ENCODE measurements around the gene GREB1. TPM values are rescaled to one million over a fixed set of nuclear protein-coding genes. Genes with fewer than 3 reads are reported as not detected.

The GREB1 gene
- total RNA-seq, 1 experiment from 2014 or later: 0.37 TPM

GRCh38 chr2:11680901-11681721 is 147.3 kb downstream of the GREB1 start:
- H3K9me2 ChIP-seq (ENCODE audit: insufficient read depth): no peaks in the 10 kb centered on the region
- H3K36me3 ChIP-seq (ENCODE audit: low read depth): no peaks in the 10 kb centered on the region
- H3K4me3 ChIP-seq: no peak overlapping the region
- DNase-seq: no peak
- 0 out of 2 replicates have a peak, but pooled peaks cover 4% of the 10 kb centered on the region for H3K27me3 ChIP-seq (ENCODE audit: insufficient read depth, low read depth)
- peaks cover 7% of the 10 kb centered on the region for H3F3A ChIP-seq (ENCODE audit: insufficient read depth, low read depth)
- H2AFZ ChIP-seq: no peak overlapping the region
- TF ChIP-seq CTCF (conservative IDR thresholded peaks at IDR 0.05) (no peak), EZH2 (IDR thresholded peaks at IDR 0.05; ENCODE audit: low read depth) (no peak)
- CTCF ChIA-PET: interaction anchor here (0.7 to 1.0 kb wide), 3 partner anchors 22 to 549 kb away, joined by 3 to 4 read pairs (median 3); no protein-coding TSS in a partner anchor
- H3K79me2 ChIP-seq (ENCODE audit: low read depth): no peaks in the 10 kb centered on the region
- intact Hi-C loops (cut with micrococcal nuclease; ENCODE audit: unreplicated experiment): no loop called here
- no TSS peak for BruUV-seq (replicated peaks)
- POLR2A ChIA-PET (ENCODE audit: unreplicated experiment): no interaction called here
- H3K4me1 ChIP-seq (replicated peaks; ENCODE audit: insufficient read depth): peaks cover 23% of the 10 kb centered on the region
- no peaks in the 10 kb centered on the region for H3K9me3 ChIP-seq (ENCODE audit: insufficient read depth, low read depth)
- H3K27ac ChIP-seq: no peak overlapping the region
- peak overlapping the region; percentile 49 for H3K4me2 ChIP-seq
- H4K20me1 ChIP-seq (ENCODE audit: insufficient read depth): no peaks in the 10 kb centered on the region

DNA sequence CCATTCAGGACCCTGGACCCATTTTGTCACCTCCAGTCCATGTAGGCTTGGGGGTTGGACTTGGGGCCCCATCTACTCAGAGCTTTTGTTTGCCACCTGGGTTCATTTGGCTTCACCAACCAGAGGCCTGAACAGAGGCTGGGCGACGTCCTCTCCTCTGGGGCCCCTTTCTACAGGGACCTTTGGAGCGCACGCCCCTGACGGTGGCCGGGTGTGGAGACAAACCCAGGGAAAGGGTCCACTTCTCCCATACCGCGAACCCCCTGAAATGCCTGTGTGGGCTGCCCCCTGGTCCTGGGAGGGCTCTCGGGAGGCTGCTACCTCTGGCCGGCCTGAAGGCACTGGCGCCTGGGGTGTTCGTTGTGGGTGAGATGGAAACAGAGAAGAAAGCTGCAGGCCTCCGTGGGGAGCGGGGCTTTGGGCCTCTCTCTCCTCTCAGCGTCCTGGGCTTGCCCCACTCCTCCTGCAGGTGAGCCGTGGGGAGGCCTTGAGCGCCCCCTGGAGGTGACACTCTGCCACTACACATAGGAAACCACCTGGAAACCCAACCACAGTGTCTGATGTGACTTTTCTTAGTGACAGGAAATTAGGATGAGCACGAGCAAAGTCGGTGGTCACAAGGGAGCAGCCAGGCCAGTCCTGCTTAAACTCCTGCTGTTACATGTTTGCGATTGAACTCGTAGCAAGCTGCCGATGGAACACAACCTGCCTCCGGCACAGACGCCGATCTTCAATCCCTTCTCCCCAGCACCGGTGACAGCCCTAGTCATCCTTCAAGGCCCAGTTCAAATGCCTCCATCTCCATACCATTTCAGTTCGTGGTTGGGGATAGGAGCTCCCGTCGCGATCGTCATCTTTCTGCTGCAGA is 148.1 kb downstream of the GREB1 start:
- POLR2A ChIA-PET (ENCODE audit: unreplicated experiment): no interaction called here
- Histone ChIP-seq H3K27me3 (ENCODE audit: insufficient read depth, low read depth) (0 out of 2 replicates have a peak, but pooled peaks cover 4% of the 10 kb centered on the region), H3F3A (ENCODE audit: insufficient read depth, low read depth) (peaks cover 2% of the 10 kb centered on the region), H3K4me3 (no peak overlapping the region), H2AFZ (no peak overlapping the region), H3K9me2 (ENCODE audit: insufficient read depth) (no peaks in the 10 kb centered on the region), H3K4me2 (no peak overlapping the region), H3K36me3 (ENCODE audit: low read depth) (no peaks in the 10 kb centered on the region), H3K79me2 (ENCODE audit: low read depth) (no peaks in the 10 kb centered on the region), H3K27ac (no peak overlapping the region), H4K20me1 (ENCODE audit: insufficient read depth) (no peaks in the 10 kb centered on the region), H3K4me1 (replicated peaks; ENCODE audit: insufficient read depth) (peaks cover 19% of the 10 kb centered on the region), H3K9me3 (ENCODE audit: insufficient read depth, low read depth) (no peaks in the 10 kb centered on the region)
- peak in 1 of 2 experiments; percentile 60 for DNase-seq
- intact Hi-C loops (cut with micrococcal nuclease; ENCODE audit: unreplicated experiment): loop anchor here (1.0 to 2.0 kb wide), 2 partner anchors 97 to 204 kb away; no protein-coding TSS in a partner anchor
- BruUV-seq (replicated peaks): no TSS peak
- CTCF ChIA-PET: interaction anchor here (1.6 kb wide), 1 partner anchor 99 kb away, joined by 5 read pairs; no protein-coding TSS in a partner anchor
- no peak for TF ChIP-seq EZH2 (IDR thresholded peaks at IDR 0.05; ENCODE audit: low read depth)
- peak; percentile 99 for TF ChIP-seq CTCF (conservative IDR thresholded peaks at IDR 0.05)

GRCh38 chr2:11682590-11682915 is 148.7 kb downstream of the GREB1 start:
- TF ChIP-seq CTCF (conservative IDR thresholded peaks at IDR 0.05) (no peak), EZH2 (IDR thresholded peaks at IDR 0.05; ENCODE audit: low read depth) (no peak)
- no TSS peak for BruUV-seq (replicated peaks)
- intact Hi-C loops (cut with micrococcal nuclease; ENCODE audit: unreplicated experiment): loop anchor here (1.0 to 2.0 kb wide), 2 partner anchors 98 to 204 kb away; no protein-coding TSS in a partner anchor
- H3K36me3 ChIP-seq (ENCODE audit: low read depth): no peaks in the 10 kb centered on the region
- H3K4me3 ChIP-seq: no peak overlapping the region
- peaks cover 25% of the 10 kb centered on the region for H3K4me1 ChIP-seq (replicated peaks; ENCODE audit: insufficient read depth)
- H3K4me2 ChIP-seq: no peak overlapping the region
- H3K79me2 ChIP-seq (ENCODE audit: low read depth): no peaks in the 10 kb centered on the region
- ChIA-PET CTCF (interaction anchor here (0.6 to 1.6 kb wide), 2 partner anchors 100 to 199 kb away, joined by 3 to 5 read pairs; no protein-coding TSS in a partner anchor), POLR2A (ENCODE audit: unreplicated experiment) (no interaction called here)
- DNase-seq: no peak
- H3F3A ChIP-seq (ENCODE audit: insufficient read depth, low read depth): peaks cover 8% of the 10 kb centered on the region
- no peak overlapping the region for H2AFZ ChIP-seq
- no peak overlapping the region for H3K27ac ChIP-seq
- H3K9me3 ChIP-seq (ENCODE audit: insufficient read depth, low read depth): no peaks in the 10 kb centered on the region
- no peaks in the 10 kb centered on the region for H4K20me1 ChIP-seq (ENCODE audit: insufficient read depth)
- 0 out of 2 replicates have a peak, but pooled peaks cover 4% of the 10 kb centered on the region for H3K27me3 ChIP-seq (ENCODE audit: insufficient read depth, low read depth)
- H3K9me2 ChIP-seq (ENCODE audit: insufficient read depth): no peaks in the 10 kb centered on the region
